Measurements from ENCODE around the gene KYAT1.

GRCh38 chr9:128819716-128820664 lies 61.8 kb downstream of the KYAT1 start:
- no peak for TF ChIP-seq CTCF (conservative IDR thresholded peaks at IDR 0.05)
- TF ChIP-seq ZFX (IDR thresholded peaks at IDR 0.05): no peak

Data from C4-2B (cell line).